Kidney epithelial cell (primary cell): ENCODE data around the gene SNX3. TPM values are rescaled to one million over a fixed set of nuclear protein-coding genes. Genes with fewer than 3 reads are reported as not detected.
"Not testable (repeated sequence)": the region's sequence is repeated elsewhere in the genome, so short reads cannot be mapped to it uniquely, and the experiment has no call there.

Source experiments
- DNase-seq: peaks from one replicate; pipeline ENCODE4 v3.0.0-alpha.2; 2010; ENCODE audit warnings: low read depth
- H3K27me3 ChIP-seq: 2 replicates; pipeline ENCODE4 v1.6.0; 2011; ENCODE audit warnings: low read length; ENCODE audit not compliant: control insufficient read depth, insufficient read depth
- H3K36me3 ChIP-seq: 2 replicates; pipeline ENCODE4 v1.5.1; 2011; ENCODE audit warnings: low read length; ENCODE audit not compliant: control insufficient read depth, insufficient read depth
- H3K4me3 ChIP-seq: 2 replicates; pipeline ENCODE4 v1.5.1; 2011; ENCODE audit warnings: low read depth, mild to moderate bottlenecking, control low read depth, low read length
- CTCF ChIP-seq: IDR thresholded peaks from 2 replicates; pipeline ENCODE4 v1.5.1; 2011; ENCODE audit warnings: mild to moderate bottlenecking, moderate library complexity, low read length, control low read depth, inconsistent platforms; ENCODE audit not compliant: insufficient read depth, poor library complexity, severe bottlenecking
- total RNA-seq: library from RNA; depleted of rRNA; stranded (reverse); fragments of >200 nt; gene quantifications from 2 replicates; pipeline ENCODE4 v1.2.3, GENCODE V29; 2015

SNX3 gene
- total RNA-seq, 1 donor from 2014 or later: 130 TPM

DNA sequence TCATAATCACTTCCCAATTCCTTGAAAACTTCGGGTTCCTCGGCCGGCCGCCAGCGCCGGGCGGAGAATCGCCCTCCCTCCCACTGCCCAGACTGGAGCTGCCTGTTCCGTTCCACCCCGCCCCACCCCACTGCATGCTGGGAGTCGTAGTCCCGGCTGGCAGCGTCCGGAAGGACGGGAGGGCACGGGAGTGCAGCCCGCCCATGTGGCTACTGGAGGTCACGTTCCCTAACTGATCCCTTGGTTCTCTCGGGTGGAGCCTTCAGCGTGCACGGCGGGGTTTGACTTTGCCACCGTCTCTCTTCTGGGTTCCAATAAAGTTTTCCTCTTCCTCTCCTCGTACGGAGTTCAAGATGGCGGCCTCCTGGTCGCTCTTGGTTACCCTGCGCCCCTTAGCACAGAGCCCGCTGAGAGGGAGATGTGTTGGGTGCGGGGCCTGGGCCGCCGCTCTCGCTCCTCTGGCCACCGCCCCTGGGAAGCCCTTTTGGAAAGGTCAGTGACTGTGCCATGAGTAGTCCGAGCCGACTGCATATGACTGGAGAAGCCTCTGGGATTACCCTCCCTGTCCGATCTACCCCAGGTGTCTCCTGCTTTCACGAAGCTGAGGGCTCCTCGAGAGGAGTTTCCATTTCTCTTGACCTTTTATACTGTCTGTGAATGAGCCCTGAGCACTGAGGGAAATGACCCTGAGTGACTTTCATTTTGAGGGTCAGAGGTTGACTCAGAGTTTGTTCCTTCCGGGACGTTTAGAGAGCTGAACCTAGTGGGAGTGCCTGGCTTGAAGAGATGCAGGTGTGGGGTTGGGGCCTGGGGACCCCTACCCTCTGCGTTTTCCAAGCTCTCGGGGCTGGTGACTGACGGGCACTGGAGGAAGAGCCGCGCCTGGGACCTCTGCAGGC is 34.1 kb upstream of the SNX3 start, which contains the start of gene AFG1L:
TSS of gene AFG1L (plus strand) at position 328 of the 899 bp plus-strand sequence. CDS start at position 354, 26 bp downstream.
- Histone ChIP-seq H3K36me3 (no peaks in the 10 kb centered on the region), H3K27me3 (no peaks in the 10 kb centered on the region), H3K4me3 (peak within 1 kb of the TSS; percentile 91)
- no peak for TF ChIP-seq CTCF
- peak; percentile 52 for DNase-seq

DNA sequence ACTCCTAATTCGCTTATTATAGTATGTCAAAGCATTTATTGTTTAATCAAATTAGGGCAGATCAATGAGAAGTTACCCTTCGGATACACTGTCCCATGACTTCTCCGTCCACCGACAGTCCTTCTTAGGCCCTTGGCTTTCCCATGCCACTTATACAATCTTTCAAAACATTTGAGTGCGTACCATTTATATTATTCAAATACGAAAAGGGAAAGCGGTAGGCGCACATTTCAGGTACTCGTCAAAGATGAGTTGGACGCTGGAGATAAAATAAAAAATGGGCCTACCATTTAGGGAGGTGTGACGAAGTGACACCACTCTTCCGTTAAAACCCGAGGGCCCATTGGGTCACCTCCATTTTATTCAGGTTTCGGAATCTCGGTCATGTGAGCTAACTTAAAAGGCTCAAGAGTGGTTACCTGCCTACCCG is 33.5 kb upstream of the SNX3 start:
- no peaks in the 10 kb centered on the region for H3K36me3 ChIP-seq
- no peak for DNase-seq
- no peaks in the 10 kb centered on the region for H3K27me3 ChIP-seq
- H3K4me3 ChIP-seq: peak overlapping the region; percentile 91
- TF ChIP-seq CTCF: no peak

- Histone ChIP-seq H3K36me3 (no peaks in the 10 kb centered on the region), H3K27me3 (no peaks in the 10 kb centered on the region), H3K4me3 (peak overlapping the region; percentile 91)
- no peak for DNase-seq
- TF ChIP-seq CTCF: no peak
These were observed 32.9 kb upstream of the SNX3 start for GRCh38 chr6:108293527-108294296.

- not testable (repeated sequence) for H3K36me3 ChIP-seq, DNase-seq, H3K27me3 ChIP-seq, H3K4me3 ChIP-seq
These were observed 31.7 kb upstream of the SNX3 start for GRCh38 chr6:108292561-108292960.

DNA sequence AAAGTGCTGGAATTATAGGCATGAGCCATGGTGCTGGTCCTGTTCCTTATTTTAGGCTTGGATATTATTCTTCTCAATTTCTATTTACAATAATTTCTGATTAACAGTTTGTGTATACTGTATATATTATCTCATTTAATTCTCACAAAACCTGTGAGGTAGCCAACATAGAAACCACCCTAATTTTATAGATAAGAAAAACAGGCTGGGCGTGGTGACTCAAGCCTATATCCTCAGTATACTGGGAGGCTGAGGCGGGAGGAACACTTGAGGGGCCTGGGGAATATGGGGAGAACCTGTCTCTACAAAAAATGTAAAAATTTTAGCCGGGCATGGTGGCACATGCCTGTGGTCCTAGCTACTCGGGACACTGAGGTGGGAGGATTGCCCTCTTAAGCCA is 30.3 kb upstream of the SNX3 start:
- TF ChIP-seq CTCF: no peak
- DNase-seq: no peak

GRCh38 chr6:108288742-108289141 is 27.9 kb upstream of the SNX3 start:
- no peak for DNase-seq
- no peaks in the 10 kb centered on the region for H3K27me3 ChIP-seq
- no peak overlapping the region for H3K4me3 ChIP-seq
- H3K36me3 ChIP-seq: no peaks in the 10 kb centered on the region
- no peak for TF ChIP-seq CTCF

More for the DNA sequence above, 30.3 kb upstream of the SNX3 start:
- Histone ChIP-seq H3K36me3 (no peaks in the 10 kb centered on the region), H3K4me3 (no peak overlapping the region), H3K27me3 (no peaks in the 10 kb centered on the region)
